GM12891 (cell line): ENCODE data around the gene ATL3.

Experiments used
- DNase-seq: peaks from one replicate; pipeline ENCODE4 v3.0.0; 2011; ENCODE audit warnings: low spot score; ENCODE audit not compliant: insufficient read length
- FAIRE-seq: peaks from 2 replicates; lab custom pipeline; 2011; peaks lifted over from hg19 to GRCh38; lab: Jason Lieb, UNC
- PAX5 ChIP-seq: IDR thresholded peaks from 2 replicates; pipeline ENCODE4 v1.6.1; 2011; ENCODE audit warnings: low read length, moderate library complexity, mild to moderate bottlenecking; ENCODE audit not compliant: insufficient read depth, severe bottlenecking
- POLR2A ChIP-seq: IDR thresholded peaks from 2 replicates; pipeline ENCODE4 v1.6.1; 2011; ENCODE audit warnings: low read depth, low read length, control low read depth
- POLR2AphosphoS5 ChIP-seq: IDR thresholded peaks from 2 replicates; pipeline ENCODE4 v1.6.1; 2011; ENCODE audit warnings: low read depth, low read length, control low read depth
- POU2F2 ChIP-seq: IDR thresholded peaks from 2 replicates; pipeline ENCODE4 v1.6.1; 2011; ENCODE audit warnings: low read depth, mild to moderate bottlenecking, control low read depth, low read length, moderate library complexity
- SPI1 ChIP-seq: IDR thresholded peaks from 2 replicates; pipeline ENCODE4 v1.6.1; 2011; ENCODE audit warnings: low read depth, low read length, control low read depth
- TAF1 ChIP-seq: IDR thresholded peaks from 2 replicates; pipeline ENCODE4 v1.6.1; 2011; ENCODE audit warnings: low read depth, low read length, control low read depth

The ATL3 gene

GRCh38 chr11:63682066-63683021 lies 11.2 kb upstream of the ATL3 start:
- FAIRE-seq (peak; percentile 63), DNase-seq (no peak)
- TF ChIP-seq PAX5 (no peak), POLR2A (no peak), POLR2AphosphoS5 (no peak), SPI1 (no peak), TAF1 (no peak), POU2F2 (no peak)

DNA sequence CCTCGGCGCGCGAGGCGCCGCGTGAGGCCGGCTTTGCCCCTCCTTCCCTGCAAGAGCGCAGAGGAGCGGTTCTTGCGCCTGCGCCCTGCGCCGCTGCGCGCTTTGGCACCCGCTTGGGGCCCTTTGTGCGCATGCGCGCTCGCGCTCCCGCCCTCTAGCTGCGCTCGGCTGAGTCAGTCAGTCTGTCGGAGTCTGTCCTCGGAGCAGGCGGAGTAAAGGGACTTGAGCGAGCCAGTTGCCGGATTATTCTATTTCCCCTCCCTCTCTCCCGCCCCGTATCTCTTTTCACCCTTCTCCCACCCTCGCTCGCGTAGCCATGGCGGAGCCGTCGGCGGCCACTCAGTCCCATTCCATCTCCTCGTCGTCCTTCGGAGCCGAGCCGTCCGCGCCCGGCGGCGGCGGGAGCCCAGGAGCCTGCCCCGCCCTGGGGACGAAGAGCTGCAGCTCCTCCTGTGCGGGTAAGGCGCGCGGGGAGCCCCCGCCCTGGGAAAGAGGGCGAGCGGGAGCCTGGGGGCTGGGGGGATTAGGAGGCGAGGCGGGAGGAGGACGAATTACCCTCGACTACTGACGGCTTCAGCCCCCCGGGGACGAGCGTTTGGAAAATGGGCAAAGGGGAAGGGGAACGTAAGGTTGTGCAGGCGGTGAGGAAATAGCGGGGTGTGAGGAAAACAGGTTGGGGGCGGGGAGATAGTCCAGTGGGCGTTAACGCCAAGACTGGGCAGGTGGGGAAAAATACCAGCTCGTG lies 10.3 kb upstream of the ATL3 start, which contains the start of gene RTN3:
Gene RTN3 (plus strand): TSS at position 180 of the 745 bp plus-strand sequence. CDS start 137 bp downstream, at position 317.
- FAIRE-seq: peak; percentile 99
- peak; percentile 93 for DNase-seq
- peak; percentile 92 for TF ChIP-seq POLR2A
- no peak for TF ChIP-seq SPI1
- TF ChIP-seq POLR2AphosphoS5: peak; percentile 91
- TF ChIP-seq POU2F2: peak; percentile 80
- TF ChIP-seq TAF1: peak; percentile 90
- TF ChIP-seq PAX5: peak; percentile 69

- DNase-seq (no peak), FAIRE-seq (peak; percentile 5)
- no peak for TF ChIP-seq TAF1
- TF ChIP-seq PAX5: no peak
- no peak for TF ChIP-seq POLR2AphosphoS5
- TF ChIP-seq POLR2A: no peak
- TF ChIP-seq SPI1: no peak
- TF ChIP-seq POU2F2: no peak
Observed at GRCh38 chr11:63680834-63681320, 9.7 kb upstream of the ATL3 start.

DNA sequence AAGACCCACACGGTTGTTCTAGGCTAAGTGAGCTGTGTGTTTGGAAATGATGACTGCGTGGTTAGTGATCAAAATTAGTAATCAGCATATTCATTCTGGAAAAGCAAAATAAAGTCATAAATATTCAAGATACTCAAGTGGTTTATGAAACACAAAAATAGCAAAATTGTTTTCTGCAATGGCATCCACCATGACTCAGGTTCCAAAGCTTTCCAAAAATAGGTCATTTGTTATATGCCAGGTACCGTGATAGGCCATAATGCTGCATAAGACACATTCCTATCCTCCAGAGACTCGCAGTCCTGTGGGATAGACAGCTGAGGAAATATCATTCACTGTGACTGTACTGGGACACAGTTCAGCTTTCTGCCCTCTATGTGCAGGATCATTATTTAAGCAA lies 2.4 kb upstream of the ATL3 start:
- TF ChIP-seq PAX5 (no peak), POLR2AphosphoS5 (no peak), POU2F2 (no peak), TAF1 (no peak), SPI1 (no peak)
- DNase-seq: no peak
- no peak for FAIRE-seq

- no peak for FAIRE-seq
- DNase-seq: no peak
- TF ChIP-seq PAX5: no peak
- TF ChIP-seq POU2F2: no peak
- TF ChIP-seq SPI1: no peak
- no peak for TF ChIP-seq POLR2A
- TF ChIP-seq TAF1: no peak
- no peak for TF ChIP-seq POLR2AphosphoS5
Observed at GRCh38 chr11:63672936-63673539, 1.9 kb upstream of the ATL3 start.

DNA sequence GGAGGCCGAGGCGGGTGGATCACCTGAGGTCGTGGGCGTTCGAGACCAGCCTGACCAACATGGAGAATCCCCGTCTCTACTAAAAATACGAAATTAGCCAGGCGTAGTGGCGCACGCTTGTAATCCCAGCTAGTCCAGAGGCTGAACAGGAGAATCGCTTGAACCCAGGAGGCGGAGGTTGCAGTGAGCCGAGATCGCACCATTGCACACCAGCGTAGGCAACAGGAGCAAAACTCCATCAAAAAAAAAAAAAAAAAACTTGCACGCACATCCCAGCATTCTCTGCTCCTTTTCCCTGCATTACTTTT lies 934 bp upstream of the ATL3 start:
- TF ChIP-seq PAX5 (no peak), POLR2A (no peak), POLR2AphosphoS5 (no peak)
- no peak for DNase-seq
- no peak for FAIRE-seq

- FAIRE-seq (peak; percentile 75), DNase-seq (no peak)
- TF ChIP-seq TAF1 (no peak), POU2F2 (no peak), POLR2A (no peak), POLR2AphosphoS5 (no peak), SPI1 (no peak), PAX5 (no peak)
Observed at GRCh38 chr11:63670433-63671321, 499 bp downstream of the ATL3 start.

DNA sequence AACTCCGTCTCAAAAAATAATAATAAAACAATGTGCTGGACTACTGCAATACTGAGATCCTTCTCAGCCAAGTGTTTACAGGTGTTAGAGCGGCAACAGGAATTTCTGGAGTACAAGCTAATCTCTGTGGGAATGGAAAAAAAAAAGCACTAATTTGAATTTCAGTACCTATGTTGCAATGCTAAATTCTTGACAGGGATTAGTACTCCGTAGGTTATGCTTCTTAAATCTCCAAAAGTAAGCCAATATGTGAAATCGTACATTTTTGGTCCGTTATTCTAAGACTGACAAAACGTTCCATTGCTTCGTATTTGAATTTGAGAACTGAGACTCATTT lies 1.1 kb downstream of the ATL3 start:
- TF ChIP-seq POLR2A (no peak), PAX5 (no peak), TAF1 (no peak), POLR2AphosphoS5 (no peak), SPI1 (no peak), POU2F2 (no peak)
- DNase-seq (no peak), FAIRE-seq (no peak)
